Aorta (tissue), 5 donors: Measurements from ENCODE around the gene FAM13C. TPM values are rescaled to one million over a fixed set of nuclear protein-coding genes. Genes with fewer than 3 reads are reported as not detected.

Experiments
- ATAC-seq: fragments of 200-7000 bp; cut with Tn5 transposase; one replicate; pipeline ENCODE4 v1.9.1; 2022; ENCODE audit warnings: moderate library complexity; ENCODE audit not compliant: low FRiP score
- DNase-seq, 2 donors: peaks; one replicate each; pipeline ENCODE4 v3.0.0-alpha.2; 2020
- H3K27ac ChIP-seq, 2 donors: one replicate each; pipeline ENCODE4 v1.5.1; 2013; ENCODE audit warnings: low read length in 2 of 2, mild to moderate bottlenecking in 2 of 2, moderate library complexity in 2 of 2, control low read depth in 1 of 2, inconsistent platforms in 1 of 2, low read depth in 1 of 2
- H3K27me3 ChIP-seq, 2 donors: one replicate each; pipeline ENCODE4 v1.6.1; 2013; ENCODE audit warnings: control low read depth in 1 of 2, low read length in 1 of 2, mild to moderate bottlenecking in 1 of 2, moderate library complexity in 1 of 2; ENCODE audit not compliant: insufficient read depth in 2 of 2, control insufficient read depth in 1 of 2
- H3K36me3 ChIP-seq, 2 donors: one replicate each; pipeline ENCODE4 v1.6.1; 2013; ENCODE audit warnings: control low read depth in 1 of 2, low read length in 1 of 2, mild to moderate bottlenecking in 1 of 2; ENCODE audit not compliant: insufficient read depth in 2 of 2, control insufficient read depth in 1 of 2
- H3K4me1 ChIP-seq, 2 donors: one replicate each; pipeline ENCODE4 v1.6.1; 2013; ENCODE audit warnings: low read length in 2 of 2, control low read depth in 1 of 2, mild to moderate bottlenecking in 1 of 2, moderate library complexity in 1 of 2; ENCODE audit not compliant: insufficient read depth in 2 of 2, control insufficient read depth in 1 of 2
- H3K4me3 ChIP-seq, 2 donors: one replicate each; pipeline ENCODE4 v1.5.1; 2013; ENCODE audit warnings: low read length in 2 of 2, control low read depth in 1 of 2, mild to moderate bottlenecking in 1 of 2
- H3K9me3 ChIP-seq: one replicate; pipeline ENCODE4 v1.6.1; 2013; ENCODE audit warnings: mild to moderate bottlenecking, low read length; ENCODE audit not compliant: control insufficient read depth
- WGBS, 2 donors: extraction: QIAGEN DNeasy Blood & Tissue Kit; methylation state at CpG; one replicate each; pipeline ENCODE4 v1.1.7; 2013; 5-methylcytosine and 5-hydroxymethylcytosine counted together
- intact Hi-C, 2 donors: fragments of 100-400 bp; cut with DNase I; formaldehyde crosslinking; loops; one replicate each; pipeline versions ENCODE4 v1.14.2 to v1.15.0; 2022
- polyA plus RNA-seq, 2 donors: library from polyadenylated mRNA; stranded (reverse); fragments of 200-250 nt; gene quantifications; one replicate each; pipeline ENCODE4 v1.2.3, GENCODE V29; 2013
- total RNA-seq, 2 donors: library from RNA; stranded (reverse); fragmentation: NEBNext Ultra II Directional; extraction: Animal tissue kit (Norgen Biotek cat#: 25700); gene quantifications; one replicate each; pipeline ENCODE4 v1.2.1, GENCODE V29; 2021
- donor health status: healthy with polysubstance abuse.
- donor health status: Bipolar disorder and iron deficiency.
- donor health status: DM: no; HTN: no; CAD: no.
- donor health status: DM: no; HTN: no; CAD: no.
- donor health status: DM: yes; HTN: yes; CAD: no.

FAM13C gene
- total and polyA plus RNA-seq, 4 donors: 7.4 to 49.7 (median 12.2) TPM

DNA sequence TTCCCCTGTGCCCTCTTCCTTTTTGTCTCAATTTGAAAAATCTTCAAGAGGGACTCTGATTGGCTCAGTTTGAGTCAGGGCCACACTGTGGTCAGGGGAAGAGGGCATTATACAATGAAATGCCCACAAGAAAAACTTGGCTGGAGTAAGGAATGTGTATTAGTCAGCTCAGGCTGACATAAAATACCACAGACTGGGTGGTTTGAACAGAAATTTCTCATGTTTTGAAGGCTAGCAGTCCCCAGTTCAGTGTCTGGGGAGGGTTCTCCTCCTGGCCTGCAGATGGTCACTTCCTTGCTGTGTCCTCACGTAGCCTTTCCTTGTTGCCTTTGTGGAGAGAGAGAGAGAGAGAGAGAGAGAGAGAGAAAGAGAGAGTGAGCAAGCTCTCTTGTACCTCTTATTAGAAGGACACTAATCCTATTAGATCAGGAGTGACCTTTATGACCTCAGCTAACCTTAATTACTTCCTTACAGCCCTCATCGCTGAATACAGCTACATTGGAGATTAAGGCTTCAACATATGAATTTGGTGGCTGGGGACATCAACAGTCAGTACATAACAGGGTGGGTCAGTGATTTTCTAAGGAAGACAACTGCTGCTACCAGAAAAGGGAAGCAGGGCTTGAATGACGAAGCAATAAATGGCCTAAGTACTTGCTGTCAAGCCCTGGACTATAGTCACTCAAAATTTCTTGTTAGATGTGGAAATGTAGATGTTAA, 25.8 kb upstream of the FAM13C start:
- peak in 1 of 2 donors; percentile 54 for DNase-seq
- H3K36me3 ChIP-seq: no peaks in the 10 kb centered on the region
- H3K4me1 ChIP-seq: peaks cover 3 to 5% of the 10 kb centered on the region in 2 donors
- WGBS, 2 donors: 50 to 55% methylated on average over 3 of the region's 3 CpGs
- H3K9me3 ChIP-seq: no peaks in the 10 kb centered on the region
- no peak overlapping the region for H3K4me3 ChIP-seq
- peak overlapping the region; percentile 90 to 95 for H3K27ac ChIP-seq
- peak; percentile 61 for ATAC-seq
- no peaks in the 10 kb centered on the region for H3K27me3 ChIP-seq
- intact Hi-C loops: no loop called here

DNA sequence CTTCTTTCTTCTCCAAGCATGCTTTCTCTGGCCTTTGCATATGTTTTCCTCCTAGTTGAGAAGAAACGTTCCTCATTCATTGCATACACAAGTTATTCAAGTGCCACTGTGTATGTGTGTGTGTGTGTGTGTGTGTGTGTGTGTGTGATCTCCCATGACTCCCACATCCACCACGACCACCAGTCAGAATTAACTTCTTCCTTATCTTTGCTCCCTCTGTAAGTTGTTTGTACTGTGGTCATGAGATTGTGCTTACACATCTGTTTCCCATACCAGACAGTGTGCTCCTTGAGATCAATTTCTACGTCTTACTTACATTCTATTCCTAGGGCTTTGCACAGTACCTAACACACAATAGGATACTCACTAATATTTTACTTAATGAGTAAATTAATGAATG, 22.4 kb upstream of the FAM13C start:
- 39 to 52% methylated on average over 3 of the region's 3 CpGs for WGBS, 2 donors
- no peaks in the 10 kb centered on the region for H3K36me3 ChIP-seq
- DNase-seq (no peak), ATAC-seq (no peak)
- no peaks in the 10 kb centered on the region for H3K9me3 ChIP-seq
- no peak overlapping the region for H3K27ac ChIP-seq
- intact Hi-C loops: loop anchor here in 1 of 2 donors (5.0 kb wide), 1 partner anchor 57 kb away; no protein-coding TSS in a partner anchor
- peaks cover 0 to 3% of the 10 kb centered on the region in 2 donors for H3K4me1 ChIP-seq
- H3K4me3 ChIP-seq: no peak overlapping the region
- no peaks in the 10 kb centered on the region for H3K27me3 ChIP-seq

- no peak overlapping the region for H3K4me3 ChIP-seq
- intact Hi-C loops: loop anchor here in 1 of 2 donors (5.0 kb wide), 1 partner anchor 57 kb away; no protein-coding TSS in a partner anchor
- H3K4me1 ChIP-seq: peaks cover 0 to 3% of the 10 kb centered on the region in 2 donors
- no peaks in the 10 kb centered on the region for H3K36me3 ChIP-seq
- DNase-seq (no peak), ATAC-seq (no peak)
- H3K27ac ChIP-seq: no peak overlapping the region
- no peaks in the 10 kb centered on the region for H3K9me3 ChIP-seq
- 85 to 93% methylated on average over 3 of the region's 3 CpGs for WGBS, 2 donors
- no peaks in the 10 kb centered on the region for H3K27me3 ChIP-seq
Measured at GRCh38 chr10:59383908-59384307, 21.6 kb upstream of the FAM13C start.

GRCh38 chr10:59383436-59383835, 21.1 kb upstream of the FAM13C start:
- DNase-seq: no peak
- Histone ChIP-seq H3K4me3 (no peak overlapping the region), H3K36me3 (no peaks in the 10 kb centered on the region), H3K27ac (peak overlapping the region in 1 of 2 donors; percentile 87), H3K9me3 (no peaks in the 10 kb centered on the region), H3K4me1 (peaks cover 0 to 3% of the 10 kb centered on the region in 2 donors), H3K27me3 (no peaks in the 10 kb centered on the region)
- intact Hi-C loops: loop anchor here in 1 of 2 donors (5.0 kb wide), 1 partner anchor 56 kb away; no protein-coding TSS in a partner anchor
- ATAC-seq: no peak
- WGBS, 2 donors: 2 to 7% methylated on average over 1 of the region's 1 CpG

GRCh38 chr10:59382831-59383295, 20.5 kb upstream of the FAM13C start:
- 1 to 4% methylated on average over 3 of the region's 3 CpGs for WGBS, 2 donors
- intact Hi-C loops: loop anchor here in 1 of 2 donors (5.0 kb wide), 1 partner anchor 56 kb away; no protein-coding TSS in a partner anchor
- Histone ChIP-seq H3K4me1 (peaks cover 0 to 3% of the 10 kb centered on the region in 2 donors), H3K9me3 (no peaks in the 10 kb centered on the region), H3K27me3 (no peaks in the 10 kb centered on the region), H3K36me3 (no peaks in the 10 kb centered on the region), H3K4me3 (no peak overlapping the region), H3K27ac (peak overlapping the region; percentile 57 to 87)
- DNase-seq (no peak), ATAC-seq (peak; percentile 69)

DNA sequence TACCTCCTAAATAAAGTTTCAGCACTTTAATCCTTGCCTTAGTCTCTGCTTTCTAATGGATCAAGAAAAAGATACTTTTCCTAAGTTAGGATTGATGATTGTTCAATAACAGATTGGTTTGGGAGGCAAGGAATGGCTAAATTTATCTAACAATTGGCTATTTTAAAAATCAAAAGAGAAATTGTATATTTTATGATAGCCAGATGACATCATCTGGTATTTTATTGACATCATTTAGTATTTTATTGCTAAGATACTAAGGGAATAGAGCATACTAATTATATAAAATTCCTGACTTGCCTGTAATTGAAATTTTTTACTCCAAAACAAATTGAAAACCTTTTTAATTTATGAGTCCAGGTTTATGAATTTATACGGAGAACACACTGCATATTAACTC, 19.3 kb upstream of the FAM13C start:
- no peak for ATAC-seq
- Histone ChIP-seq H3K4me3 (no peak overlapping the region), H3K27ac (peak overlapping the region in 1 of 2 donors; percentile 67), H3K4me1 (no peaks in the 10 kb centered on the region), H3K9me3 (no peaks in the 10 kb centered on the region), H3K36me3 (no peaks in the 10 kb centered on the region), H3K27me3 (no peaks in the 10 kb centered on the region)
- no peak for DNase-seq
- WGBS, 2 donors: 16 to 25% methylated on average over 1 of the region's 1 CpG
- intact Hi-C loops: loop anchor here in 1 of 2 donors (5.0 kb wide), 1 partner anchor 54 kb away; no protein-coding TSS in a partner anchor

DNA sequence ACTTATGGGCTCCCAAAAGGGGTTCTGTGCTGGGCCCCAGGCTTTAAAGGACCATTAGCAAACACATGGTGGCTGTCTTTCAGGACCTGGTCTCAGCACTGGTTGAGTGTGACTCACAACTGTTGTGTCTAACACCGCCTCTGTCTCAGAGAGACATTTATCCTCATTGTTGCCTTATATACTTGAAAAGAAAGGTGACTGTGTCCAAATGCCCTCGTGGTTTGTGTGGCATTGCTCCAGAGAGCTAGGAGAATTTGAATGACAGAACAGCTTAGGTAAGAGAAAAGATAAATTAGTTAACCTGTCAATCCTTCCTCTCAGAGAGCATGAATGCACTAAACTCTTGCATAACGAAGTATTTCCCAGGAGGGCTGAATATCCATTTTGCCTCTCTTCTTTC, 14.5 kb upstream of the FAM13C start:
- Histone ChIP-seq H3K4me1 (peaks cover 3 to 4% of the 10 kb centered on the region in 2 donors), H3K4me3 (no peak overlapping the region), H3K9me3 (no peaks in the 10 kb centered on the region), H3K27ac (no peak overlapping the region), H3K27me3 (no peaks in the 10 kb centered on the region), H3K36me3 (no peaks in the 10 kb centered on the region)
- WGBS, 2 donors: 69 to 75% methylated on average over 3 of the region's 3 CpGs
- ATAC-seq: no peak
- DNase-seq: no peak
- intact Hi-C loops: no loop called here

DNA sequence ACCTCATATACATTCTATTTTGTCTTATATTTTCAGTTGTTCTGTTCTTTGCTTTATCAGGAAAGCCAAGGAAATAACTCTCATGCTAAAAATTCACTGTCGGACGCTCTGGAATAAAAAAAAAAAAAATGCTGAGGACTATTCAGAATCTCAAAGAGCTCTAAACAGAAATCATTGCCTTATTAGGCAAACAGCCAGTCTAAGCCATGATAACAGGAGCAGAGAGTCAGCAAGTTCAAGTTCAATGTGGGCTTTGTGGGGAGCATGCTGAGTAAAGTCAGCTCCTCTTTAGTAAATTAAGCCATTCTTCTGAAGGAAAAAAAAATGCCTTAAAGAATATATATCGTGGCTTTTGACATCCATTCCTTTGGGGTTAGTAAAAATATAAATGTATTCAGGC, 13.6 kb upstream of the FAM13C start:
- ATAC-seq (no peak), DNase-seq (no peak)
- WGBS, 2 donors: 27 to 38% methylated on average over 3 of the region's 3 CpGs
- Histone ChIP-seq H3K27ac (no peak overlapping the region), H3K27me3 (no peaks in the 10 kb centered on the region), H3K9me3 (no peaks in the 10 kb centered on the region), H3K4me1 (peaks cover 3 to 4% of the 10 kb centered on the region in 2 donors), H3K36me3 (no peaks in the 10 kb centered on the region), H3K4me3 (no peak overlapping the region)
- intact Hi-C loops: no loop called here

GRCh38 chr10:59374916-59375315, 12.6 kb upstream of the FAM13C start:
- Histone ChIP-seq H3K4me3 (no peak overlapping the region), H3K27me3 (no peaks in the 10 kb centered on the region), H3K9me3 (no peaks in the 10 kb centered on the region), H3K27ac (no peak overlapping the region), H3K4me1 (peaks cover 3 to 4% of the 10 kb centered on the region in 2 donors), H3K36me3 (no peaks in the 10 kb centered on the region)
- no peak for ATAC-seq
- intact Hi-C loops: no loop called here
- DNase-seq: no peak
